PC-3 (cell line): ENCODE data around the gene SPATA18. TPM values are rescaled to one million over a fixed set of nuclear protein-coding genes. Genes with fewer than 3 reads are reported as not detected.

ENCODE experiments used
- ATAC-seq: fragments of 200-7000 bp; cut with Tn5 transposase; 2 replicates; pipeline ENCODE4 v1.9.1; 2020; ENCODE audit warnings: mild to moderate bottlenecking, moderate library complexity
- BruUV-seq: library from RNA; stranded (reverse); fragments of 400-500 nt; replicated peaks from 2 replicates; lab custom pipeline; 2021; lab: Mats Ljungman, UMichigan
- CTCF ChIA-PET: fragments of 300-600 bp; sonication (Branson Sonifier 250); formaldehyde crosslinking; loops from one replicate; lab custom pipeline; 2022; ENCODE audit warnings: antibody characterized with exemption; lab: Charles Lee
- POLR2A ChIA-PET: fragments of 300-600 bp; sonication (Branson Sonifier 250); formaldehyde crosslinking; loops from one replicate; lab custom pipeline; 2022; ENCODE audit warnings: antibody characterized with exemption; ENCODE audit not compliant: unreplicated experiment; lab: Charles Lee
- DNase-seq: peaks from one replicate; pipeline ENCODE4 v3.0.0-alpha.2; 2015
- H2AFZ ChIP-seq: fragments of 300-600 bp; sonication (generic); 2 replicates; pipeline ENCODE4 v1.6.0; 2016; ENCODE audit warnings: antibody characterized with exemption, low read length
- H3F3A ChIP-seq: fragments of 300-600 bp; sonication (generic); one replicate; pipeline ENCODE4 v1.6.0; 2017; ENCODE audit warnings: antibody characterized with exemption, low read length, control low read depth, mild to moderate bottlenecking; ENCODE audit not compliant: unreplicated experiment
- H3K27ac ChIP-seq: fragments of 300-600 bp; sonication (generic); 2 replicates; pipeline ENCODE4 v1.5.1; 2016; ENCODE audit warnings: mild to moderate bottlenecking, low read length
- H3K27me3 ChIP-seq: fragments of 300-600 bp; sonication (generic); 2 replicates; pipeline ENCODE4 v1.6.1; 2016; ENCODE audit warnings: low read length, mixed read lengths
- H3K36me3 ChIP-seq: fragments of 300-600 bp; sonication (generic); 2 replicates; pipeline ENCODE4 v1.6.1; 2016; ENCODE audit warnings: low read depth, mixed run types, low read length, mixed read lengths
- H3K4me1 ChIP-seq: fragments of 300-600 bp; sonication (generic); 2 replicates; pipeline ENCODE4 v1.5.1; 2016; ENCODE audit warnings: low read length; ENCODE audit not compliant: insufficient read depth
- H3K4me2 ChIP-seq: fragments of 300-600 bp; sonication (generic); 2 replicates; pipeline ENCODE4 v1.6.0; 2016; ENCODE audit warnings: low read length
- H3K4me3 ChIP-seq: fragments of 300-600 bp; sonication (generic); 2 replicates; pipeline ENCODE4 v1.5.1; 2016; ENCODE audit warnings: mild to moderate bottlenecking, low read length, mixed read lengths
- H3K79me2 ChIP-seq: fragments of 300-600 bp; sonication (generic); 2 replicates; pipeline ENCODE4 v1.6.1; 2017; ENCODE audit warnings: low read length, mixed read lengths
- H3K9ac ChIP-seq: fragments of 300-600 bp; sonication (generic); 2 replicates; pipeline ENCODE4 v1.6.0; 2016; ENCODE audit warnings: mild to moderate bottlenecking, low read length
- H3K9me2 ChIP-seq: fragments of 300-600 bp; sonication (generic); replicated peaks from 2 replicates; pipeline ENCODE4 v1.6.1; 2016; ENCODE audit warnings: mixed run types, low read length, mixed read lengths
- H3K9me3 ChIP-seq: fragments of 300-600 bp; sonication (generic); 2 replicates; pipeline ENCODE4 v1.6.1; 2016; ENCODE audit warnings: low read length, mixed read lengths
- H4K20me1 ChIP-seq: fragments of 300-600 bp; sonication (generic); 2 replicates; pipeline ENCODE4 v1.6.1; 2016; ENCODE audit warnings: low read length, mixed read lengths
- CTCF ChIP-seq: fragments of 300-600 bp; sonication (generic); conservative IDR thresholded peaks from 2 replicates; pipeline ENCODE4 v1.5.1; 2017; ENCODE audit warnings: antibody characterized with exemption, low read depth, mild to moderate bottlenecking, low read length
- EZH2 ChIP-seq: fragments of 300-600 bp; sonication (generic); IDR thresholded peaks from one replicate; pipeline ENCODE4 v1.6.1; 2017; ENCODE audit warnings: antibody characterized with exemption, mild to moderate bottlenecking, low read length; ENCODE audit not compliant: unreplicated experiment
- EZH2phosphoT487 ChIP-seq: fragments of 300-600 bp; sonication (generic); IDR thresholded peaks from 2 replicates; pipeline ENCODE4 v1.6.1; 2018; ENCODE audit warnings: mild to moderate bottlenecking, antibody characterized with exemption, low read length, borderline replicate concordance
- intact Hi-C: fragments of 100-400 bp; cut with micrococcal nuclease; formaldehyde crosslinking; loops from 2 replicates; pipeline ENCODE4 v1.9.0; 2023
- total RNA-seq: library from RNA; depleted of rRNA; stranded (reverse); fragments of >200 nt; gene quantifications from 2 replicates; pipeline ENCODE4 v1.2.3, GENCODE V29; 2014; rRNA removed

Gene SPATA18
- total RNA-seq, 1 experiment from 2014 or later: not detected

DNA sequence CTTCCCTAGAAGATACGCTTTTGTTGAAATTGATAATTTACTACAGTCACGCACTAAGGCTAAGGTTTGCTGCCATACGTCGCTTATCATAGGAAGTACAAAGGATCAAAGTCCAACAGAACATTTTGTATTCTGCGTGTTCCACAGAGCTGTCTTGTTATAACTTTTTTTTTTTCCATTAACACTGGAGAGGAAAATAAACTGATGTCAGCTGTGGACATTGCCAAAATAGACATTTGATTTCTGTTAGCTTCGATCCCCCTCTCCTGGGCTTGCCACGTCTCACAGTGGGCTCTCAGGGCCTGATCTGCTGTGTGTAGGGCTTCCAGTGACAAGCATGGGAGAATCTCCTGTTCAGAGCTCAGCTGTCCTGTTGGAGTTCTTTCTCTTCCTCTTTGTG is 93.3 kb downstream of the SPATA18 start:
- no peak for DNase-seq
- CTCF ChIA-PET: no interaction called here
- no peaks in the 10 kb centered on the region for H3K27me3 ChIP-seq
- H2AFZ ChIP-seq: no peak overlapping the region
- no peaks in the 10 kb centered on the region for H3K4me1 ChIP-seq
- no peaks in the 10 kb centered on the region for H3F3A ChIP-seq
- H3K4me2 ChIP-seq: no peak overlapping the region
- no peaks in the 10 kb centered on the region for H3K36me3 ChIP-seq
- H4K20me1 ChIP-seq: no peaks in the 10 kb centered on the region
- H3K27ac ChIP-seq: no peak overlapping the region
- TF ChIP-seq EZH2phosphoT487: no peak
- no peak for TF ChIP-seq EZH2
- TF ChIP-seq CTCF: no peak
- intact Hi-C loops: no loop called here
- no peak overlapping the region for H3K4me3 ChIP-seq
- H3K9me2 ChIP-seq: no peaks in the 10 kb centered on the region
- BruUV-seq: no TSS peak
- ATAC-seq: no peak
- no peaks in the 10 kb centered on the region for H3K9me3 ChIP-seq
- no peaks in the 10 kb centered on the region for H3K79me2 ChIP-seq
- POLR2A ChIA-PET: no interaction called here
- no peak overlapping the region for H3K9ac ChIP-seq

Other genes with a start within 250 kb of the SPATA18 start
- gene DCUN1D4, start 208.2 kb upstream of the SPATA18 start, total RNA-seq: 25.5 and 44.8 TPM in 2 replicates
- gene LRRC66, start 30.9 kb upstream of the SPATA18 start, total RNA-seq: 0.58 and 1.1 TPM in 2 replicates
- 17.3 and 17.7 TPM in 2 replicates for gene SGCB, start 13.0 kb upstream of the SPATA18 start, total RNA-seq